HG02970 (cell line): Measurements from ENCODE around the gene MCCD1.

ENCODE experiments used
- ATAC-seq: cut with Tn5 transposase; IDR thresholded peaks from one replicate; pipeline ENCODE4 v1.9.1; 2021; ENCODE audit warnings: mild to moderate bottlenecking, moderate library complexity, moderate number of reproducible peaks; ENCODE audit not compliant: unreplicated experiment, low FRiP score

MCCD1 gene

DNA sequence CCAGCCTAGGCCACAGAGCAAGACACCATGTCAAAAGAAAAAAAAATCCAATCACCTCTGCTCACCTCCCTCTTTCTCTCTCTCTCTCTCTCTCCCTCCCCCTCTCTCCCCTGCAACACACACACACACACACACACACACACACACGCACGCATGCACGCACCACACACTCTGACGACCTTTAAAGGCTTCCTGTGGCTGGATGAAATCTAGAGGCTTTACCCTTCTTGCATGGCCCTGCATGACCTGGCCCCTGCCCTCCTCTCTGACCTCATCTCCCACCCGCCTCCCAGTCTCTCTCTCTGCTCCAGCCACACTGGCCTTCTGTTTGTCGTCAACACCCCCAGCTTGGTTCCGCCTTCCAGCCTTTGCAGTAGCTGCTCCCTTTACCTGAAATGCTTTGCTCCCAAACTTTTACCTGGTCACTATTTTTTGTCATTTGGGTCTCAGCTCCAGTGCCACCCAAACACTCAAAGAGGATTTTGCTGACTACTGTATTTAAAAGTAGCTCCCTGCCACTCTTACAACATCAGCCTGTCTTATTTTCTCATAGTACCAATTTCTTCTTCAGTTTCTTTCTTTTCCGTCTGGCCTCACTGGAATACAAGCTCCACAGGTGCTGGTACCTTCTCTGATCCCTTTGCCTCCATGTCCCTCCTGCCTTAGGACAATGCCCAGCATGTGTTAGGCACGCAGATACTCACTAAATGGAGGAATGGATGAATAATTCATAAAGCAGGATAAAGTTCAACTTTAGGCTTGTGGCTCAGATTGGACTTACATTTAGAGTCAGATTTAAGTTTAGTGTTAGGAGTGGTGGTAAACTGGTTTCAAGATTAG, 39.0 kb downstream of the MCCD1 start:
- ATAC-seq = no peak

DNA sequence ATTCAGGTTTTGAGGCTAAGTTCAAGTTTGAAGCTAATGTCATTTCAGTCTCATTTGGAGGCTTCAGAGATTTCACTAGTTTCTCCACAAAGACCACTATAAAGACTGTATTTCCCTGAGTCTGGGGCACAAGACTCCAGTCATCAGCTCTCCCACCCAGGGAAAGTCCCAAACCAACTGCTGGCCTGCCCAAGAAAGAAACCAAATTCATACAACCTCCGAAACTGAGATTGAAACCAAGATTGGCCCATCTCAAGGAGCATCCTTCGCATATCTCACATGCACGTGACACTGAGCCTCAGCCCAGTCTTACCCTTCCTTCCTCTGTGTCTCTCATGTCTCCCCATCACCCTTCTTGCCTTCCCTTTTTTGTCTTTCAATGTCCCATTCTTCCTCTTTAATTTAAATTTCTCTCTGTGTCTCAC, 39.8 kb downstream of the MCCD1 start:
- ATAC-seq = peak; percentile 55

- ATAC-seq = no peak
Observed at GRCh38 chr6:31569861-31570536, 41.2 kb downstream of the MCCD1 start.

GRCh38 chr6:31572041-31572911, 43.5 kb downstream of the MCCD1 start, which contains the start of gene LTA:
Gene LTA, plus strand, starts transcription at chr6:31572289. Its CDS starts 454 bp downstream, at chr6:31572743.
- peak; percentile 24 for ATAC-seq

- ATAC-seq = no peak
Observed at GRCh38 chr6:31573239-31574105, 44.7 kb downstream of the MCCD1 start.

DNA sequence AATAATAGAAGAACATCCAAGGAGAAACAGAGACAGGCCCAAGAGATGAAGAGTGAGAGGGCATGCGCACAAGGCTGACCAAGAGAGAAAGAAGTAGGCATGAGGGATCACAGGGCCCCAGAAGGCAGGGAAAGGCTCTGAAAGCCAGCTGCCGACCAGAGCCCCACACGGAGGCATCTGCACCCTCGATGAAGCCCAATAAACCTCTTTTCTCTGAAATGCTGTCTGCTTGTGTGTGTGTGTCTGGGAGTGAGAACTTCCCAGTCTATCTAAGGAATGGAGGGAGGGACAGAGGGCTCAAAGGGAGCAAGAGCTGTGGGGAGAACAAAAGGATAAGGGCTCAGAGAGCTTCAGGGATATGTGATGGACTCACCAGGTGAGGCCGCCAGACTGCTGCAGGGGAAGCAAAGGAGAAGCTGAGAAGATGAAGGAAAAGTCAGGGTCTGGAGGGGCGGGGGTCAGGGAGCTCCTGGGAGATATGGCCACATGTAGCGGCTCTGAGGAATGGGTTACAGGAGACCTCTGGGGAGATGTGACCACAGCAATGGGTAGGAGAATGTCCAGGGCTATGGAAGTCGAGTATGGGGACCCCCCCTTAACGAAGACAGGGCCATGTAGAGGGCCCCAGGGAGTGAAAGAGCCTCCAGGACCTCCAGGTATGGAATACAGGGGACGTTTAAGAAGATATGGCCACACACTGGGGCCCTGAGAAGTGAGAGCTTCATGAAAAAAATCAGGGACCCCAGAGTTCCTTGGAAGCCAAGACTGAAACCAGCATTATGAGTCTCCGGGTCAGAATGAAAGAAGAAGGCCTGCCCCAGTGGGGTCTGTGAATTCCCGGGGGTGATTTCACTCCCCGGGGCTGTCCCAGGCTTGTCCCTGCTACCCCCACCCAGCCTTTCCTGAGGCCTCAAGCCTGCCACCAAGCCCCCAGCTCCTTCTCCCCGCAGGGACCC, 45.6 kb downstream of the MCCD1 start:
- ATAC-seq = no peak

GRCh38 chr6:31575335-31575901, 46.7 kb downstream of the MCCD1 start, which contains the start of gene TNF:
Gene TNF, plus strand, starts transcription at chr6:31575565. Its CDS starts 177 bp downstream, at chr6:31575742.
- ATAC-seq = no peak

GRCh38 chr6:31575952-31576685, 47.4 kb downstream of the MCCD1 start:
- no peak for ATAC-seq

GRCh38 chr6:31576897-31577578, 48.3 kb downstream of the MCCD1 start:
- no peak for ATAC-seq

DNA sequence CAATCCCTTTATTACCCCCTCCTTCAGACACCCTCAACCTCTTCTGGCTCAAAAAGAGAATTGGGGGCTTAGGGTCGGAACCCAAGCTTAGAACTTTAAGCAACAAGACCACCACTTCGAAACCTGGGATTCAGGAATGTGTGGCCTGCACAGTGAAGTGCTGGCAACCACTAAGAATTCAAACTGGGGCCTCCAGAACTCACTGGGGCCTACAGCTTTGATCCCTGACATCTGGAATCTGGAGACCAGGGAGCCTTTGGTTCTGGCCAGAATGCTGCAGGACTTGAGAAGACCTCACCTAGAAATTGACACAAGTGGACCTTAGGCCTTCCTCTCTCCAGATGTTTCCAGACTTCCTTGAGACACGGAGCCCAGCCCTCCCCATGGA, 48.8 kb downstream of the MCCD1 start:
- no peak for ATAC-seq

DNA sequence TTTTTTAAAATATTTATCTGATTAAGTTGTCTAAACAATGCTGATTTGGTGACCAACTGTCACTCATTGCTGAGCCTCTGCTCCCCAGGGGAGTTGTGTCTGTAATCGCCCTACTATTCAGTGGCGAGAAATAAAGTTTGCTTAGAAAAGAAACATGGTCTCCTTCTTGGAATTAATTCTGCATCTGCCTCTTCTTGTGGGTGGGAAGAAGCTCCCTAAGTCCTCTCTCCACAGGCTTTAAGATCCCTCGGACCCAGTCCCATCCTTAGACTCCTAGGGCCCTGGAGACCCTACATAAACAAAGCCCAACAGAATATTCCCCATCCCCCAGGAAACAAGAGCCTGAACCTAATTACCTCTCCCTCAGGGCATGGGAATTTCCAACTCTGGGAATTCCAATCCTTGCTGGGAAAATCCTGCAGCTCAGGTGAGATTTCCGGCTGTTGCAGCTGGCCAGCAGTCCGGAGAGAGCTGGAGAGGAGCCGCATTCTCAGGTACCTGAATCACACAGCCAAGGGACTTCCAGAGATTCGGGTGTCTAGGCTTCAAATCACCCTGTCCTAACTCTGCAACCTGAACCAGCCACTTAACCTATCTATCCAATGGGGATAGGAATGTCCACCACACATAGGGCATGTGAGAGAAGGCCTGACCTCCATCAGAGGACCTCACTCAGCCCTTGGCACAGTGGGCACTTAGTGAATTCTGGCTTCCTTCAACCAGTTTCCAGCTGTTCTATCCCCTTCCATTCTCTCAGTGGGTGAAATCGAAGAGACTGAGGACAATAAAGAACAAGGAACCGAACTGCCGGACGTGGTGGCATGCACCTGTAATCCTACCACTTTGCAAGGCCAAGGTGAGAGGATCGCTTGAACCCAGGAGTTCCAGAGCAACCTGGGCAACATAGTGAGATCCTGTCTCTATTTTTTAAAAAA, 49.7 kb downstream of the MCCD1 start:
- no peak for ATAC-seq

DNA sequence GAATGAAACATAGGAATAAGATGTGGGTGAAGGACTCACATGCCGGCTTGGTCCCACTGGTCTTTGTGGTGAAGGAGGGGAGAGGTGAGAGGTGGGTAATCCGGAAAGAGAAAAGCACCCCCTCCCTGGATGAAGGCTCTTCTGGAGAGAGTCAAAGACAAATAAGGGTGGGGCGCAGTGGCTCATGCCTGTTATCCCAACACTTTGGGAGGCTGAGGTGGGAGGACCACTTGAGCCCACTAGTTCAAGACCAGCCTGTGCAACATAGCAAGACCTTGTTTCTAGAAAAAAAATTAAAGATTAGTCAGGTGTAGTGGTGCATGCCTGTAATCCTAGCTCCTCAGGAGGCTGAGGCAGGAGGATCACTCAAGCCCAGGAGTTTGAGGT, 50.4 kb downstream of the MCCD1 start:
- no peak for ATAC-seq
